ENCODE results near the gene KCNC4. TPM values are rescaled to one million over a fixed set of nuclear protein-coding genes. Genes with fewer than 3 reads are reported as not detected.

Gene KCNC4
- total and polyA plus RNA-seq, 2 of the 13 experiments (the other 11 are each of a cell fraction or from before 2014, with no cell fraction given), result 0.24 to 0.66 TPM

DNA sequence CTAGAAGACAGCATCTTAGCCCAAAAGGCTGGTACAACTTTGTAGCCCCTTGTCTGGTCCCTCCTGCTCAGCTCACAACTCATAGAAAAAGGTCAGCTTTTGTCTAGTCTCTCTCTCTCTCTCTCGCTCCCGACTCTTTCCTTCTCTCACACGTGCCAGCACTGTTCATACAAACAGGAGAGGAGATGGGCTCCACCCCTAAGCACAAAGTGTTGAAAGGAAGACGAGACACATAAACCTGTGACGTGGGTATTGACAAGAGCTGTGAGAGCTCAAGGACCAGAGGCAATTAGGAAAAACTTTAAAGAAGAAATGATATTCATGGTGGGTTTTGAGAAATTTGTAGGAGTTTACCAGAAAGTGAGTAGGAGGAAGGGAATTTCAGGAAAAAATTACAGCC, 23.6 kb upstream of the KCNC4 start:
- Histone ChIP-seq H3K9ac (ENCODE audit: insufficient read depth, low read depth, low read length) (no peak overlapping the region), H4K20me1 (ENCODE audit: insufficient read depth, low read length) (no peaks in the 10 kb centered on the region), H2AFZ (ENCODE audit: low read length) (no peak overlapping the region), H3K4me2 (ENCODE audit: low read depth, low read length) (no peak overlapping the region), H3K79me2 (ENCODE audit: insufficient read depth, low read length) (no peaks in the 10 kb centered on the region), H3K27ac (ENCODE audit: extremely low read length, insufficient read depth, low read length) (no peak overlapping the region), H3K27me3 (ENCODE audit: control insufficient read depth in 1 of 2, insufficient read depth in 2 of 2, low read length in 2 of 2) (peaks cover 6 to 72% of the 10 kb centered on the region in 2 experiments), H3K4me3 (replicated peaks in 1 of 3; ENCODE audit: insufficient read depth in 1 of 3, low read depth in 2 of 3, low read length in 3 of 3) (no peak overlapping the region), H3K9me3 (ENCODE audit: low read length) (no peaks in the 10 kb centered on the region), H3K4me1 (ENCODE audit: insufficient read depth, low read length) (no peaks in the 10 kb centered on the region), H3K36me3 (replicated peaks in 1 of 2; ENCODE audit: control insufficient read depth in 1 of 2, insufficient read depth in 2 of 2, low read length in 2 of 2) (no peaks in the 10 kb centered on the region)
- ATAC-seq (no peak), FAIRE-seq (no peak), DNase-seq (ENCODE audit: low spot score) (no peak)
- BruUV-seq (replicated peaks), result no TSS peak
- TF ChIP-seq BHLHE40 (IDR thresholded peaks at IDR 0.05; ENCODE audit: low read length) (0 out of 2 replicates have a peak, but pooled peaks have one; percentile 8), ZNF788 (CRISPR knock-in tag; IDR thresholded peaks at IDR 0.05; ENCODE audit: borderline replicate concordance) (no peak)
- in situ Hi-C loops (cut with HindIII; ENCODE audit: extremely low pct_ligation_motif_present, low pct_unique_long_range_greater_than_20kb) (no loop called here), intact Hi-C loops (cut with micrococcal nuclease; ENCODE audit: unreplicated experiment) (no loop called here)
- POLR2A ChIA-PET, result no interaction called here
- WGBS (ENCODE audit: low lambda C conversion rate), result 3% methylated on average over 5 of the region's 5 CpGs
- CTCF ChIA-PET (ENCODE audit: low intra/inter-chr PET ratio, low total read pairs), result no interaction called here

DNA sequence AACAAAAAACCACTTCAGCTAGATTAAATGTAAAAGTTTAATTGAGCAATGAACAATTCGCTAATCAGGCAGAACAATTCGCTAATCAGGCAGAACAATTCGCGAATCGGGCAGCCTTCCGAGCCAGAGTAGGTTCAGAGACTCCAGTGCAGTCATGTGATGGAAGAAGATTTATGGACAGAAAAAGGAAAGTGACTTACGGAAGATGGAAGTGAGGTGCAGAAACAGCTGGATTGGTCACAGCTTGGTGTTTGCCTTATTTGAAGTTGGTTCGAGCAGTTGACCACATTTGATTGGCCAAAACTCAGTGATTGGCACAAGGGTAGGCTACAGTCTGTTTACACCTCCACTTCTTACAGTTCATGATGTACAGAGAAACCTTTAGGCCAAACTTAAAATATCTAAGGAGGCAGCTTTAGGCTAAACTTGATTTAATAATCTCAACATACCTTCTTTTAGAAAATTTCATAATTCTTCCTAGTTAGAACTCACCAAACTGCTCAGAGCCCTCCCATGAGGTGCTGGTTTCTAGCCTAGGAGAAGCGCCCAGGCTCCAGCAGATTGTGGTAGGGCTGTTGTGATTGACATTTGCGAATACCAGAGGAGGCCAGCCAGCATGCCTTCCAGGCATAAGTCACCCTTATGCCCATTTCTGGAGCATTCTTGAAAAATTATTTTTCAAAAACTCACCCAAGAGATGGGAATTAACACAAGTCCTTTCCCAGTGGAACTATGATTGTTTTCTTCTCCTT, 22.8 kb upstream of the KCNC4 start:
- FAIRE-seq (no peak), ATAC-seq (no peak), DNase-seq (ENCODE audit: low spot score) (no peak)
- 43% methylated on average over 10 of the region's 10 CpGs for WGBS (ENCODE audit: low lambda C conversion rate)
- peaks cover 9 to 73% of the 10 kb centered on the region in 2 experiments for H3K27me3 ChIP-seq (ENCODE audit: control insufficient read depth in 1 of 2, insufficient read depth in 2 of 2, low read length in 2 of 2)
- H2AFZ ChIP-seq (ENCODE audit: low read length), result no peak overlapping the region
- intact Hi-C loops (cut with micrococcal nuclease; ENCODE audit: unreplicated experiment) (no loop called here), in situ Hi-C loops (cut with HindIII; ENCODE audit: extremely low pct_ligation_motif_present, low pct_unique_long_range_greater_than_20kb) (no loop called here)
- POLR2A ChIA-PET, result no interaction called here
- no peak overlapping the region for H3K27ac ChIP-seq (ENCODE audit: extremely low read length, insufficient read depth, low read length)
- BruUV-seq (replicated peaks), result no TSS peak
- H3K79me2 ChIP-seq (ENCODE audit: insufficient read depth, low read length), result no peaks in the 10 kb centered on the region
- CTCF ChIA-PET (ENCODE audit: low intra/inter-chr PET ratio, low total read pairs), result no interaction called here
- no peak overlapping the region for H3K9ac ChIP-seq (ENCODE audit: insufficient read depth, low read depth, low read length)
- no peaks in the 10 kb centered on the region for H3K4me1 ChIP-seq (ENCODE audit: insufficient read depth, low read length)
- no peak overlapping the region for H3K4me2 ChIP-seq (ENCODE audit: low read depth, low read length)
- no peak for TF ChIP-seq KLF6 (CRISPR knock-in tag; IDR thresholded peaks at IDR 0.05)
- TF ChIP-seq, protein P1, sequence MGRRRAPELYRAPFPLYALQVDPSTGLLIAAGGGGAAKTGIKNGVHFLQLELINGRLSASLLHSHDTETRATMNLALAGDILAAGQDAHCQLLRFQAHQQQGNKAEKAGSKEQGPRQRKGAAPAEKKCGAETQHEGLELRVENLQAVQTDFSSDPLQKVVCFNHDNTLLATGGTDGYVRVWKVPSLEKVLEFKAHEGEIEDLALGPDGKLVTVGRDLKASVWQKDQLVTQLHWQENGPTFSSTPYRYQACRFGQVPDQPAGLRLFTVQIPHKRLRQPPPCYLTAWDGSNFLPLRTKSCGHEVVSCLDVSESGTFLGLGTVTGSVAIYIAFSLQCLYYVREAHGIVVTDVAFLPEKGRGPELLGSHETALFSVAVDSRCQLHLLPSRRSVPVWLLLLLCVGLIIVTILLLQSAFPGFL (CRISPR knock-in tag; IDR thresholded peaks at IDR 0.05), result no peak
- TF ChIP-seq, protein P2, sequence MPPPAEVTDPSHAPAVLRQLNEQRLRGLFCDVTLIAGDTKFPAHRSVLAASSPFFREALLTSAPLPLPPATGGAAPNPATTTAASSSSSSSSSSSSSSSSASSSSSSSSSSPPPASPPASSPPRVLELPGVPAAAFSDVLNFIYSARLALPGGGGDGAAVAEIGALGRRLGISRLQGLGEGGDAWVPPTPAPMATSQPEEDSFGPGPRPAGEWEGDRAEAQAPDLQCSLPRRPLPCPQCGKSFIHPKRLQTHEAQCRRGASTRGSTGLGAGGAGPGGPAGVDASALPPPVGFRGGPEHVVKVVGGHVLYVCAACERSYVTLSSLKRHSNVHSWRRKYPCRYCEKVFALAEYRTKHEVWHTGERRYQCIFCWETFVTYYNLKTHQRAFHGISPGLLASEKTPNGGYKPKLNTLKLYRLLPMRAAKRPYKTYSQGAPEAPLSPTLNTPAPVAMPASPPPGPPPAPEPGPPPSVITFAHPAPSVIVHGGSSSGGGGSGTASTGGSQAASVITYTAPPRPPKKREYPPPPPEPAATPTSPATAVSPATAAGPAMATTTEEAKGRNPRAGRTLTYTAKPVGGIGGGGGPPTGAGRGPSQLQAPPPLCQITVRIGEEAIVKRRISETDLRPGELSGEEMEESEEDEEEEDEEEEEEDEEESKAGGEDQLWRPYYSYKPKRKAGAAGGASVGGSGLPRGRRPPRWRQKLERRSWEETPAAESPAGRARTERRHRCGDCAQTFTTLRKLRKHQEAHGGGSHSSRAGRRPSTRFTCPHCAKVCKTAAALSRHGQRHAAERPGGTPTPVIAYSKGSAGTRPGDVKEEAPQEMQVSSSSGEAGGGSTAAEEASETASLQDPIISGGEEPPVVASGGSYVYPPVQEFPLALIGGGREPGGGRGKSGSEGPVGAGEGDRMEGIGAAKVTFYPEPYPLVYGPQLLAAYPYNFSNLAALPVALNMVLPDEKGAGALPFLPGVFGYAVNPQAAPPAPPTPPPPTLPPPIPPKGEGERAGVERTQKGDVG (CRISPR knock-in tag; IDR thresholded peaks at IDR 0.05; ENCODE audit: borderline replicate concordance), result no peak
- TF ChIP-seq MYPOP (CRISPR knock-in tag; IDR thresholded peaks at IDR 0.05), result no peak
- TF ChIP-seq, protein P3, sequence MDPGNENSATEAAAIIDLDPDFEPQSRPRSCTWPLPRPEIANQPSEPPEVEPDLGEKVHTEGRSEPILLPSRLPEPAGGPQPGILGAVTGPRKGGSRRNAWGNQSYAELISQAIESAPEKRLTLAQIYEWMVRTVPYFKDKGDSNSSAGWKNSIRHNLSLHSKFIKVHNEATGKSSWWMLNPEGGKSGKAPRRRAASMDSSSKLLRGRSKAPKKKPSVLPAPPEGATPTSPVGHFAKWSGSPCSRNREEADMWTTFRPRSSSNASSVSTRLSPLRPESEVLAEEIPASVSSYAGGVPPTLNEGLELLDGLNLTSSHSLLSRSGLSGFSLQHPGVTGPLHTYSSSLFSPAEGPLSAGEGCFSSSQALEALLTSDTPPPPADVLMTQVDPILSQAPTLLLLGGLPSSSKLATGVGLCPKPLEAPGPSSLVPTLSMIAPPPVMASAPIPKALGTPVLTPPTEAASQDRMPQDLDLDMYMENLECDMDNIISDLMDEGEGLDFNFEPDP (CRISPR knock-in tag; conservative IDR thresholded peaks at IDR 0.05), result no peak
- no peak for TF ChIP-seq MIXL1 (CRISPR knock-in tag; IDR thresholded peaks at IDR 0.05)
- no peak for TF ChIP-seq ZNF264 (CRISPR knock-in tag; IDR thresholded peaks at IDR 0.05)
- no peak for TF ChIP-seq SRSF1 (optimal IDR thresholded peaks at IDR 0.05; ENCODE audit: low read depth, low read length)
- H4K20me1 ChIP-seq (ENCODE audit: insufficient read depth, low read length), result no peaks in the 10 kb centered on the region
- H3K36me3 ChIP-seq (replicated peaks in 1 of 2; ENCODE audit: control insufficient read depth in 1 of 2, insufficient read depth in 2 of 2, low read length in 2 of 2), result no peaks in the 10 kb centered on the region
- H3K4me3 ChIP-seq (replicated peaks in 1 of 3; ENCODE audit: insufficient read depth in 1 of 3, low read depth in 2 of 3, low read length in 3 of 3), result no peak overlapping the region
- H3K9me3 ChIP-seq (ENCODE audit: low read length), result no peaks in the 10 kb centered on the region
